22Rv1 (cell line): Measurements from ENCODE around the gene KICS2.

Source experiments
- H3K27ac ChIP-seq: fragments of 450-650 bp; 2 replicates; pipeline ENCODE4 v1.5.1; 2017
- CTCF ChIP-seq: fragments of 450-650 bp; IDR thresholded peaks from 2 replicates; pipeline ENCODE4 v1.5.1; 2017; ENCODE audit warnings: mild to moderate bottlenecking
- ZFX ChIP-seq: fragments of 450-650 bp; IDR thresholded peaks from 2 replicates; pipeline ENCODE4 v1.6.1; 2017; ENCODE audit warnings: antibody characterized with exemption, borderline replicate concordance

Gene KICS2

GRCh38 chr12:64187794-64188193 is 34.3 kb downstream of the KICS2 start:
- no peak overlapping the region for H3K27ac ChIP-seq
- TF ChIP-seq CTCF = no peak
- no peak for TF ChIP-seq ZFX

DNA sequence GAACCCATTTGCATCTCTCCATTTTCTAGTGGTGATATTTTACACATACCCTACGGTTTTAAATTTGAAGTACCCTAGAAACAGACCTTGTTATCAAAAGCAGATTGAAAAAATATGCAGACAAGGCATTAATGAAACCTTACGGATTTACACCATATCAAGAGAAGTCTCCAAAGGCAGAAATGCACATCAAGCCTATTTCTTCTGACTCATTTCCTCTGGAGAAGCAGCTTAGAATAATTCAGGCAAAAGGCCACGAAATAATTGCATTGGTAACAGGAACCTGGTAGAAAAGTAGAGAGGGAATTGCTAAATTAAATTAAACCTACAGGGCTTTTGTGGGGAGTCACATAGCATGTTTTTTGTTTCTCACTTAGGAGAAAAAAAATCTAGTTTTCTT is 34.7 kb downstream of the KICS2 start:
- TF ChIP-seq CTCF (no peak), ZFX (no peak)
- no peak overlapping the region for H3K27ac ChIP-seq

DNA sequence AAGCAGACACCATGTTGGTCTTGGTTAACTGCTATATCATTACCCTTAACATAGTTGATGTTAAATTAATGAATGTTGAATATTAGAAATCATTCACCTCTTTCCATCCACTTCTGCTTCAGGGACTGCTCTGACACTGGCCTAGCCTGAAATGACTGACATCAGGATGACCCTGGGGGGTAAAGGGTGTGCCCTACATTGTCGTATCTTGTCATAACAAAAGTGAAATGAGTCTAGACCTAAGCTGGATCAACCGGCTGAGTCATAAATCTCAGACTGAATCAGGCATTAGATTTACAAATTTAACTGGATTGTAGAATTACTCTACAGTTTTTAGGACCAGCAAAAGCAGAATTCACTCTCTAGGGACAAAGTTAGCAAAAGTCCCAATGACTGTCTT is 35.3 kb downstream of the KICS2 start:
- TF ChIP-seq CTCF (no peak), ZFX (no peak)
- no peak overlapping the region for H3K27ac ChIP-seq

GRCh38 chr12:64184216-64184615 is 37.9 kb downstream of the KICS2 start:
- H3K27ac ChIP-seq = no peak overlapping the region
- TF ChIP-seq ZFX (no peak), CTCF (no peak)

DNA sequence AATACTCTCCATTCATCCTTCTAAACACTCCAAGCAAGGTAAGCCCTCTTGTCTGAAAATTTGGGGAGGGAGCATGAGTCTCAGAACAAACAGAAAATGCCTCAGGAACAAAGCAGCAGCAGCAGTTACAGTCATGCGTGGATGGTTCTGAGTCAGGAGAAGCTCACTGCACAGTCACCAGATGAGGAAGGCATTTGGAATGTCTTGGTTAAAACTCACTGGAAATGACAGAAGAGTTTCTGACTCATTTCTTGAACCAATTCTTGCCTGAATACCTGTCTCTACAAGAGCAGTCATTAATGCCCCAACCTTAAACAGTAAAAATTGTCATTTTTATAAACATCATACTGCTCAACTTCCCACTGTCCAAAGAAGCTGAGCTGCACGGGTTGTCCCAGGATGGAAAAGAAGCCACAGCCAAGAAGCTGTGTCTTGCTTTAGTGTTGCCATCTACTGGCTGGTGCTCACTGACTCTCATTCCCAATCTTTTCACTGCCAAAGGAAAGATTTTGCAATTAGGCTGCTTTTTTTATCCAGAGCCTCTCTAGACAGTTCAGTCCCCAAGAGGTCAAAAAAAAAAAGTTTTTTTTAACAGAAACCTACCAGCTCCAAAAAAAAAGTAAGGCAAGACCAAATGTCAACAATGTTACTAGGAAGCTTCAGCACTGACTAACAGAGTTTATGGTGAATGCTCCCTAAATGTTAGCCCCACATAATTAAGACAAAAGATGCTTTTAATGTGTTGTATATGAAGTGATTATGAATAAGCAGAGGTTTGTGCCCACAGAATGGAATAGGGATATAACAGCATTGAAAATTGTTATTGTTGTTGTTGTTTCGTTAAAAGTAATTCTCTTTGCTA is 40.4 kb downstream of the KICS2 start:
- TF ChIP-seq CTCF (peak; percentile 93), ZFX (no peak)
- H3K27ac ChIP-seq = no peak overlapping the region; the same call in 1 of the 2 replicates

DNA sequence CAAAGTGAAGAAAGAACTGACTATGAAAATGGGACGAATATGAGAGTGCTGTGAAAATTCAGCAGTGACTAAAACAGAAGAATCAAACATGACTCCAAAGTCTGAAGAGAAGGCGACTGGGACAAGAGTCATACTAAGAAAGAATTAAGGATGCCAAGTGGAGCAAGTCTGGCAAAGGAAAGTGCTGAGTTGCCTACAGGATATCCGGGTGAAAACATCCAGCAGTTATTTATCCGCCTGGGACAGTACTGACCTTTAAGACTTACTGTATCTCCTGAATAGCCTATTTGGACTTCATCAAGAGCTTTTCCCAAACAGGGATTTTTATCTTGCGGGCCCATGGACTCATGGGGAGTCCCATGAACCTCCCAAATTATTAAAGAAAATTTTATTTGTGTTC is 41.1 kb downstream of the KICS2 start:
- no peak overlapping the region; the same call in 1 of the 2 replicates for H3K27ac ChIP-seq
- TF ChIP-seq ZFX (no peak), CTCF (no peak)

GRCh38 chr12:64178122-64178521 is 44.0 kb downstream of the KICS2 start:
- no peak overlapping the region for H3K27ac ChIP-seq
- TF ChIP-seq CTCF (no peak), ZFX (no peak)
